Measurements from ENCODE around the gene FES.
"Not testable (repeated sequence)": the region's sequence is repeated elsewhere in the genome, so short reads cannot be mapped to it uniquely, and the experiment has no call there.

The FES gene

GRCh38 chr15:90909449-90909848 lies 25.1 kb downstream of the FES start:
- H3K9me3 Mint-ChIP-seq, H3K4me3 Mint-ChIP-seq, H3K27me3 Mint-ChIP-seq, H3K27ac Mint-ChIP-seq, DNase-seq: not testable (repeated sequence)
- CTCF ChIA-PET: interaction anchor here (1.9 kb wide), 1 partner anchor 25 kb away, joined by 9 read pairs; the partner anchor contains the start of gene UNC45A
- H3K36me3 Mint-ChIP-seq: peaks cover 57% of the 10 kb centered on the region
- peaks cover 10% of the 10 kb centered on the region for H3K4me1 Mint-ChIP-seq

- H3K9me3 Mint-ChIP-seq: no peaks in the 10 kb centered on the region
- no peak overlapping the region for H3K27ac Mint-ChIP-seq
- no peaks in the 10 kb centered on the region for H3K27me3 Mint-ChIP-seq
- H3K4me1 Mint-ChIP-seq: peaks cover 5% of the 10 kb centered on the region
- no peak for DNase-seq
- peaks cover 58% of the 10 kb centered on the region for H3K36me3 Mint-ChIP-seq
- no peak overlapping the region for H3K4me3 Mint-ChIP-seq
- CTCF ChIA-PET: interaction anchor here (0.8 to 1.9 kb wide), 2 partner anchors 22 to 24 kb away, joined by 3 to 9 read pairs; partner anchors contain the start of gene UNC45A
Measured at GRCh38 chr15:90909976-90910375, 25.7 kb downstream of the FES start.

- H3K36me3 Mint-ChIP-seq: peaks cover 58% of the 10 kb centered on the region
- H3K9me3 Mint-ChIP-seq: no peaks in the 10 kb centered on the region
- H3K4me3 Mint-ChIP-seq: no peak overlapping the region
- no peaks in the 10 kb centered on the region for H3K27me3 Mint-ChIP-seq
- H3K27ac Mint-ChIP-seq: no peak overlapping the region
- H3K4me1 Mint-ChIP-seq: no peaks in the 10 kb centered on the region
- no peak for DNase-seq
- CTCF ChIA-PET: interaction anchor here (0.8 to 1.9 kb wide), 2 partner anchors 21 to 24 kb away, joined by 3 to 9 read pairs; partner anchors contain the start of gene UNC45A
Measured at GRCh38 chr15:90910441-90911301, 26.4 kb downstream of the FES start.

GRCh38 chr15:90911302-90911623 lies 27.0 kb downstream of the FES start:
- peaks cover 55% of the 10 kb centered on the region for H3K36me3 Mint-ChIP-seq
- no peaks in the 10 kb centered on the region for H3K9me3 Mint-ChIP-seq
- no peaks in the 10 kb centered on the region for H3K27me3 Mint-ChIP-seq
- no peak for DNase-seq
- CTCF ChIA-PET: no interaction called here
- no peaks in the 10 kb centered on the region for H3K4me1 Mint-ChIP-seq
- H3K4me3 Mint-ChIP-seq: no peak overlapping the region
- H3K27ac Mint-ChIP-seq: no peak overlapping the region

GRCh38 chr15:90911906-90912769 lies 27.8 kb downstream of the FES start:
- Mint-ChIP-seq H3K27me3 (no peaks in the 10 kb centered on the region), H3K36me3 (peaks cover 55% of the 10 kb centered on the region), H3K4me1 (no peaks in the 10 kb centered on the region), H3K27ac (no peak overlapping the region), H3K4me3 (no peak overlapping the region), H3K9me3 (no peaks in the 10 kb centered on the region)
- no peak for DNase-seq
- CTCF ChIA-PET: interaction anchor here (4.8 kb wide), 1 partner anchor 20 kb away, joined by 20 read pairs; the partner anchor contains the start of gene HDDC3

- CTCF ChIA-PET: interaction anchor here (4.8 kb wide), 1 partner anchor 20 kb away, joined by 20 read pairs; the partner anchor contains the start of gene HDDC3
- no peak overlapping the region for H3K27ac Mint-ChIP-seq
- H3K27me3 Mint-ChIP-seq: no peaks in the 10 kb centered on the region
- H3K36me3 Mint-ChIP-seq: peaks cover 58% of the 10 kb centered on the region
- no peak for DNase-seq
- no peaks in the 10 kb centered on the region for H3K4me1 Mint-ChIP-seq
- H3K4me3 Mint-ChIP-seq: no peak overlapping the region
- H3K9me3 Mint-ChIP-seq: no peaks in the 10 kb centered on the region
Measured at GRCh38 chr15:90912770-90913075, 28.4 kb downstream of the FES start.

GRCh38 chr15:90913398-90913944 lies 29.2 kb downstream of the FES start:
- CTCF ChIA-PET: interaction anchor here (0.7 to 4.8 kb wide), 3 partner anchors 9 to 883 kb away, joined by 3 to 20 read pairs (median 3); partner anchors contain the start of gene HDDC3
- DNase-seq: no peak
- Mint-ChIP-seq H3K9me3 (no peaks in the 10 kb centered on the region), H3K4me3 (no peak overlapping the region), H3K27ac (no peak overlapping the region), H3K36me3 (peaks cover 61% of the 10 kb centered on the region), H3K27me3 (no peaks in the 10 kb centered on the region), H3K4me1 (no peaks in the 10 kb centered on the region)

- no peak overlapping the region for H3K4me3 Mint-ChIP-seq
- no peaks in the 10 kb centered on the region for H3K4me1 Mint-ChIP-seq
- peaks cover 59% of the 10 kb centered on the region for H3K36me3 Mint-ChIP-seq
- CTCF ChIA-PET: interaction anchor here (0.7 to 4.8 kb wide), 3 partner anchors 10 to 884 kb away, joined by 3 to 20 read pairs (median 3); partner anchors contain the start of gene HDDC3
- H3K9me3 Mint-ChIP-seq: no peaks in the 10 kb centered on the region
- H3K27me3 Mint-ChIP-seq: no peaks in the 10 kb centered on the region
- no peak overlapping the region for H3K27ac Mint-ChIP-seq
- DNase-seq: no peak
Measured at GRCh38 chr15:90914305-90915080, 30.2 kb downstream of the FES start.

- Mint-ChIP-seq H3K9me3 (no peaks in the 10 kb centered on the region), H3K36me3 (peaks cover 64% of the 10 kb centered on the region), H3K4me1 (no peaks in the 10 kb centered on the region), H3K4me3 (no peak overlapping the region), H3K27ac (peak overlapping the region; percentile 49), H3K27me3 (no peaks in the 10 kb centered on the region)
- DNase-seq: no peak
- CTCF ChIA-PET: interaction anchor here (4.8 kb wide), 1 partner anchor 17 kb away, joined by 20 read pairs; the partner anchor contains the start of gene HDDC3
Measured at GRCh38 chr15:90915216-90915807, 31.0 kb downstream of the FES start.

GRCh38 chr15:90915808-90916440 lies 31.6 kb downstream of the FES start:
- Mint-ChIP-seq H3K4me1 (no peaks in the 10 kb centered on the region), H3K36me3 (peaks cover 67% of the 10 kb centered on the region), H3K4me3 (no peak overlapping the region), H3K9me3 (no peaks in the 10 kb centered on the region), H3K27me3 (no peaks in the 10 kb centered on the region), H3K27ac (no peak overlapping the region)
- CTCF ChIA-PET: interaction anchor here (4.8 kb wide), 1 partner anchor 17 kb away, joined by 20 read pairs; the partner anchor contains the start of gene HDDC3
- no peak for DNase-seq

- no peaks in the 10 kb centered on the region for H3K9me3 Mint-ChIP-seq
- CTCF ChIA-PET: interaction anchor here (1.5 to 4.8 kb wide), 2 partner anchors 13 to 16 kb away, joined by 3 to 20 read pairs; partner anchors contain the start of gene HDDC3
- peaks cover 71% of the 10 kb centered on the region for H3K36me3 Mint-ChIP-seq
- peak overlapping the region; percentile 39 for H3K27ac Mint-ChIP-seq
- H3K27me3 Mint-ChIP-seq: no peaks in the 10 kb centered on the region
- DNase-seq: no peak
- no peak overlapping the region for H3K4me3 Mint-ChIP-seq
- no peaks in the 10 kb centered on the region for H3K4me1 Mint-ChIP-seq
Measured at GRCh38 chr15:90916461-90916860, 32.2 kb downstream of the FES start.

GRCh38 chr15:90917569-90917968 lies 33.3 kb downstream of the FES start:
- Mint-ChIP-seq H3K27me3 (no peaks in the 10 kb centered on the region), H3K4me1 (no peaks in the 10 kb centered on the region), H3K9me3 (no peaks in the 10 kb centered on the region), H3K27ac (peak overlapping the region; percentile 31), H3K36me3 (peaks cover 75% of the 10 kb centered on the region), H3K4me3 (no peak overlapping the region)
- CTCF ChIA-PET: interaction anchor here (1.5 to 1.7 kb wide), 2 partner anchors 13 to 14 kb away, joined by 3 to 6 read pairs; no protein-coding TSS in a partner anchor
- no peak for DNase-seq

Measured in activated naive CD4-positive, alpha-beta T cell treated with anti-CD3 and anti-CD28 coated beads, Interleukin-2, amount 10 ng/mL, durations not matched to agents 7 days and 5 days (primary cell).